NT2/D1 (cell line): Measurements from ENCODE around the gene WNT6.

ENCODE experiments used
- DNase-seq: peaks from one replicate; pipeline ENCODE4 v3.0.0-alpha.2; 2011; ENCODE audit warnings: low read depth, low spot score
- H3K27me3 ChIP-seq: 2 replicates; pipeline ENCODE4 v1.6.0; 2011; ENCODE audit warnings: mild to moderate bottlenecking; ENCODE audit not compliant: insufficient read length, insufficient read depth
- H3K36me3 ChIP-seq: 2 replicates; pipeline ENCODE4 v1.6.1; 2011; ENCODE audit warnings: mild to moderate bottlenecking, low read length, mixed read lengths; ENCODE audit not compliant: insufficient read depth, insufficient read length
- H3K4me1 ChIP-seq: 2 replicates; pipeline ENCODE4 v1.5.1; 2011; ENCODE audit not compliant: insufficient read depth, insufficient read length
- H3K4me3 ChIP-seq: 2 replicates; pipeline ENCODE4 v1.5.1; 2011; ENCODE audit warnings: low read depth; ENCODE audit not compliant: insufficient read length
- H3K9ac ChIP-seq: 2 replicates; pipeline ENCODE4 v1.6.0; 2011; ENCODE audit warnings: low read depth; ENCODE audit not compliant: insufficient read length
- H3K9me3 ChIP-seq: 2 replicates; pipeline ENCODE4 v1.5.1; 2011; ENCODE audit warnings: mild to moderate bottlenecking, low read length; ENCODE audit not compliant: insufficient read depth
- SUZ12 ChIP-seq: IDR thresholded peaks from 2 replicates; pipeline ENCODE4 v1.6.1; 2011; ENCODE audit not compliant: insufficient read length, insufficient read depth; ENCODE audit errors: extremely low read depth
- YY1 ChIP-seq: IDR thresholded peaks from 2 replicates; pipeline ENCODE4 v1.6.1; 2011; ENCODE audit not compliant: insufficient read length, insufficient read depth
- ZNF274 ChIP-seq: IDR thresholded peaks from 2 replicates; pipeline ENCODE4 v1.6.1; 2011; ENCODE audit warnings: mild to moderate bottlenecking, low read depth, low read length

Gene WNT6

GRCh38 chr2:218884519-218884918 is 24.9 kb downstream of the WNT6 start:
- Histone ChIP-seq H3K4me3 (no peak overlapping the region), H3K27me3 (peaks cover 88% of the 10 kb centered on the region), H3K9ac (no peak overlapping the region), H3K9me3 (no peaks in the 10 kb centered on the region), H3K36me3 (no peaks in the 10 kb centered on the region), H3K4me1 (peaks cover 13% of the 10 kb centered on the region)
- DNase-seq = no peak
- TF ChIP-seq YY1 (no peak), ZNF274 (no peak)

DNA sequence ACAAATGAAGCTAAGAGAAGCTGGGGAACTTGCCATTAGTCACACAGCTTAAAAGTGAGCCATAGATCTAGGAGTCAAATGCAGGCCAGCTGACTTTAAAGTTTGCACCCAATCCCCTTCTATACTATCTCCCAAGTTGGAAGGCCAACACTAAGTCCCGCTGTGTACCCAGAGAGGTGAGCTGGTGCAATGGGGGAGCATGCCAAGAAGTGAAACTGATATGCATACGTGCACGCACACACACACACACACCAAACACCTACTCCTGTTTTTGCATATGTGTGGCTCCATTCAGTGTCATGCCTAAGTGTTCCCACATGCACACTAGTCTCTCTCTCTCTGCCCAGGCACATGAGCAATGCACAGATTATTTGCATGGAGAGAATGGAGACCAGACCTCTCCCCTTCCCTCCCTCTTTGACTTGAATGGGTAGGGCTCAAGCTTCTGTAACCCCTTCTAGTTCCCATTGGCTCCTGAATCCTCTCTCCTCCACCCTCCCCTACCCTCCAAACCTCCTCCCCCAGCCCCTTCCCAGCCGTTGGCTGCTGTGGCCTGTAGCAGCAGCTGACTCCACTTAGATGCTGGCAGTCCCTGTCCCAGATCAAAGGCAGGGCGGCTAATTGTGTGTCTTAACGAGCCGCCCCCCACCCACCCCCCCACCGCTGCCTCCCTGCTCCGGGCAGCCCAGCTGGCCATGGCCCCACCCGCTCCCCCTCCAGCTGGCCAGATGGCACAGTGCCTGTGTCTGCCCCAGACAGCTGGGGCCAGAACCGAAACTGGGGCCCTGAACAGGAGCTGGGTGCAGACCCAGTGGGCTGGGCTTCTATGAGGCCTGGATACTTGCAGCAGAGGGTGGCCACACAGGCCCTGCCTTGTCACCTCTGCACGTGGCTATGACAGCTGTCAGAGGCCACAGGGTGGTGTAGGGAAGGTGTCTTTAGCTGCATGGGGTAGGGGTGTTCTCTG is 26.7 kb downstream of the WNT6 start:
- H3K9ac ChIP-seq = no peak overlapping the region
- TF ChIP-seq YY1 (no peak), ZNF274 (no peak), SUZ12 (no peak)
- H3K27me3 ChIP-seq = peaks cover 88% of the 10 kb centered on the region
- peaks cover 6% of the 10 kb centered on the region for H3K4me1 ChIP-seq
- no peak overlapping the region for H3K4me3 ChIP-seq
- H3K36me3 ChIP-seq = no peaks in the 10 kb centered on the region
- 0 out of 2 replicates have a peak, but pooled peaks cover 4% of the 10 kb centered on the region for H3K9me3 ChIP-seq
- no peak for DNase-seq

- TF ChIP-seq SUZ12 (no peak), YY1 (no peak), ZNF274 (no peak)
- Histone ChIP-seq H3K4me3 (no peak overlapping the region), H3K9ac (no peak overlapping the region), H3K27me3 (peaks cover 88% of the 10 kb centered on the region), H3K4me1 (peaks cover 13% of the 10 kb centered on the region), H3K36me3 (no peaks in the 10 kb centered on the region), H3K9me3 (0 out of 2 replicates have a peak, but pooled peaks cover 4% of the 10 kb centered on the region)
- no peak for DNase-seq
Measured at GRCh38 chr2:218887079-218887478, 27.5 kb downstream of the WNT6 start.

DNA sequence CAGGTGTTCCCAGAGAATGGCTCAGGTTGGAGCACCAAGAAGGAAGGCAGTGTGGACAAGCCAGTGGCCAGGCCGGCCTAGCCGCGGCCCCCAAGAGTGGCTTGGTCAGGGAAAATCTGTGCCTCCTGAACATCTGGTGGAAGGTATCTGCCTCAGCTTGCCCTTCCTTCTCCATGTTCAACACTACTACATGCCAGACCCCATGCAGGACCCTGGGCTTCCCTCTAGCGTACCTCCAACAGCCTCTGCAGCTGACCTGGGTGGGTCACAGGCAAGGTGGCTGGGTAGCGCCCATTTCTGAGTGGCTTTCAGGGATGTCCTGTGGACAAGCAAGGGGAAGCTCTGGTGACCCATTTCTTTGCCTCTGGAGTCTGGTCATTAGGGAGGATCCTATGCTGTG is 28.7 kb downstream of the WNT6 start:
- TF ChIP-seq ZNF274 (no peak), SUZ12 (no peak), YY1 (no peak)
- no peak for DNase-seq
- Histone ChIP-seq H3K9me3 (0 out of 2 replicates have a peak, but pooled peaks cover 4% of the 10 kb centered on the region), H3K9ac (no peak overlapping the region), H3K4me3 (no peak overlapping the region), H3K36me3 (no peaks in the 10 kb centered on the region), H3K27me3 (peaks cover 89% of the 10 kb centered on the region), H3K4me1 (peaks cover 18% of the 10 kb centered on the region)

- DNase-seq = no peak
- peaks cover 26% of the 10 kb centered on the region for H3K4me1 ChIP-seq
Measured at GRCh38 chr2:218889937-218890336, 30.3 kb downstream of the WNT6 start.

DNA sequence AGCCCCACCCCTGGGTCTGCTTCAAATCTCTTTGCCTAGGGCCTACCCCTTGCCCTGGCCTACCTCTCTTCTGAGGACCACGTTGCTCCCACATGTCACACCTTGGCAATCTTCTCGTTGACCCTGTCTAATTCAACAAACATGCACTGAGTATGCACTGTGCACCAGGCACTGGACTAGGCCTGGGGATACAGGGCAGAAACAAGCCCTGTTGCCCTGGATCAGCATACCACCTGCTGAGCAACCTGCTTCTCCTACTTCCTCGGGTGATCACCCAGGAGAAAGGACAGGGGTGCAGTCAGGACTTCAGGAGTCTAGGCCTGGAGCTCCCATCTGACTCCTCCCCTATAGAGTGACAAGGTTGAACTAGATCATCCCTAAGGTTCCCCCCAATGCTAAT is 30.8 kb downstream of the WNT6 start:
- TF ChIP-seq SUZ12 = no peak
- no peak for TF ChIP-seq ZNF274
- TF ChIP-seq YY1 = no peak
- Histone ChIP-seq H3K36me3 (no peaks in the 10 kb centered on the region), H3K4me1 (peaks cover 30% of the 10 kb centered on the region), H3K9ac (no peak overlapping the region), H3K27me3 (peaks cover 91% of the 10 kb centered on the region), H3K9me3 (0 out of 2 replicates have a peak, but pooled peaks cover 4% of the 10 kb centered on the region), H3K4me3 (no peak overlapping the region)
- no peak for DNase-seq

More at GRCh38 chr2:218889937-218890336, 30.3 kb downstream of the WNT6 start:
- TF ChIP-seq ZNF274 (no peak), SUZ12 (no peak), YY1 (no peak)
- Histone ChIP-seq H3K27me3 (peaks cover 91% of the 10 kb centered on the region), H3K9me3 (0 out of 2 replicates have a peak, but pooled peaks cover 4% of the 10 kb centered on the region), H3K36me3 (no peaks in the 10 kb centered on the region), H3K4me3 (no peak overlapping the region), H3K9ac (no peak overlapping the region)

DNA sequence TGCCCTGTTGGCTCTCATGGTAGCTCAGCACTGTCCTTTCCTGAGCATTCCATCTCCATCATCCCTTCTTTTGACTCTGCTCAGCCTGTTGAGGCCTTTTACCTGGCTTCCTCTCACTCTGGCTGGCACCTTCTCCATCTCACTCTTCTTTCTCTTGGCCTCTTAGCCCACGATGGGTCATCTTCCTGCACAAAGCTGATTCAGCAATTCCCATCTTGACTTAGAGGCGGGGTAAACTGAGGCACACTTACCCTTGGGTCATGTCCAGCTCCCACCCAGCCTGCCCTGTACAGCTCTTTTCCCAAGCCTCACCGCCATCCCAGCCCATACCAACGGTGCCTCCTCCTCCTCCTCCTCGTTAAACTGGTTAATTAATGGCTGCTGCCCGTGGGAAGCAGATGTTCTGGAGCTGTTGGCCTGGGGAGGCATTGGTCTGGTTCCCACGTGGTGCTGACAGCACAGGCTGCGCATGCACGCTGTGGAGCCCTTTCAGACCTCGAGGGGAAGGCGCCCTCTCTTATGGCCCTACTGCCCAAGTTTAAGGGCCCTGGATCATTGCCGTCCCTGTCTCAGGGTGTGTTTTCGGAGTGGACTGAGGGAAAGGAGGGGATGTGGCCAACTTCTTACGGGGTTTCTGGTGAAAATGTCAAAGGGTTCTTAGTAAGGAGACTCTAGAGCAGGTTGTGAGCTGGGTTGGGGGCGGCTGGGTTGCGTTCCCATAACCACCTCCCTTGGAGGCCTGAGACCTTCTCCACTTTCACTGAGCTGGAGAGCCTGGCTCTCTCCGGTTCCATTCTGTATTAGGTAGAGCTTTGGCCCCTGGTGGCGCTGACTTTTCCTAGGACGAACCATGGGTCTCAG is 31.9 kb downstream of the WNT6 start:
- Histone ChIP-seq H3K4me1 (peaks cover 35% of the 10 kb centered on the region), H3K4me3 (no peak overlapping the region), H3K9me3 (0 out of 2 replicates have a peak, but pooled peaks cover 4% of the 10 kb centered on the region), H3K36me3 (no peaks in the 10 kb centered on the region), H3K9ac (no peak overlapping the region), H3K27me3 (peaks cover 93% of the 10 kb centered on the region)
- TF ChIP-seq ZNF274 (no peak), YY1 (no peak), SUZ12 (no peak)
- DNase-seq = no peak
